Endothelial cell of umbilical vein (primary cell): ENCODE data around the gene LOXL4. TPM values are rescaled to one million over a fixed set of nuclear protein-coding genes. Genes with fewer than 3 reads are reported as not detected.

Source experiments
- BruUV-seq: library from RNA; stranded (reverse); fragments of 400-500 nt; replicated peaks from 2 replicates; lab custom pipeline; 2021; lab: Mats Ljungman, UMichigan
- CTCF ChIA-PET: fragments of 300-600, 350-600 bp; sonication (Branson Sonifier 250); formaldehyde crosslinking; loops from one replicate; lab custom pipeline; 2021; ENCODE audit warnings: antibody characterized with exemption, inconsistent platforms; lab: Charles Lee
- POLR2A ChIA-PET: fragments of 300-600, 350-600 bp; sonication (Branson Sonifier 250); formaldehyde crosslinking; loops from one replicate; lab custom pipeline; 2021; ENCODE audit warnings: antibody characterized with exemption, inconsistent platforms; lab: Charles Lee
- DNase-seq: peaks from one replicate; pipeline ENCODE4 v3.0.0-alpha.2; 2011; ENCODE audit warnings: low read depth, low spot score
- FAIRE-seq: peaks from 2 replicates; lab custom pipeline; 2011; peaks lifted over from hg19 to GRCh38; lab: Jason Lieb, UNC
- H2AFZ ChIP-seq: 2 replicates; pipeline ENCODE4 v1.6.0; 2012; ENCODE audit warnings: low read depth, low read length, control low read depth, inconsistent platforms
- H3K27ac ChIP-seq: 2 replicates; pipeline ENCODE4 v1.5.1; 2011; ENCODE audit warnings: low read depth, mild to moderate bottlenecking, control low read depth, low read length, moderate library complexity; ENCODE audit not compliant: insufficient read depth
- H3K27me3 ChIP-seq, 2 experiments: 2 replicates each; pipeline versions ENCODE4 v1.6.0 to v1.6.1; 2011; ENCODE audit warnings: low read length in 2 of 2, mixed read lengths in 1 of 2; ENCODE audit not compliant: control insufficient read depth in 2 of 2, insufficient read depth in 2 of 2
- H3K36me3 ChIP-seq, 2 experiments: 2 replicates in 1 of 2; 3 replicates in 1 of 2; pipeline ENCODE4 v1.5.1; 2011; ENCODE audit warnings: low read length in 2 of 2, mild to moderate bottlenecking in 1 of 2, moderate library complexity in 1 of 2; ENCODE audit not compliant: control insufficient read depth in 2 of 2, insufficient read depth in 2 of 2; ENCODE audit errors: extremely low read depth in 1 of 2
- H3K4me1 ChIP-seq: 3 replicates; pipeline ENCODE4 v1.5.1; 2011; ENCODE audit warnings: mild to moderate bottlenecking, low read length; ENCODE audit not compliant: control insufficient read depth, insufficient read depth; ENCODE audit errors: extremely low read depth
- H3K4me2 ChIP-seq: 2 replicates; pipeline ENCODE4 v1.6.1; 2011; ENCODE audit warnings: low read length, control low read depth, mixed read lengths; ENCODE audit not compliant: insufficient read depth
- H3K4me3 ChIP-seq, 3 experiments: fragments of 200-600 bp in 1 of 3; sonication (generic), shearing (Covaris generic) in 1 of 3; replicated peaks in 1 of 3; 2 replicates each; pipeline ENCODE4 v1.5.1; 2011 to 2016; ENCODE audit warnings: control low read depth in 3 of 3, low read length in 3 of 3, mild to moderate bottlenecking in 2 of 3, inconsistent platforms in 1 of 3, low read depth in 1 of 3, moderate library complexity in 1 of 3; ENCODE audit not compliant: insufficient read depth in 1 of 3
- H3K79me2 ChIP-seq: 2 replicates; pipeline ENCODE4 v1.6.0; 2012; ENCODE audit warnings: low read length, inconsistent platforms; ENCODE audit not compliant: control insufficient read depth, insufficient read depth
- H3K9ac ChIP-seq: replicated peaks from 2 replicates; pipeline ENCODE3; 2011; ENCODE audit warnings: low read length, control low read depth; ENCODE audit not compliant: insufficient read depth; ENCODE audit errors: extremely low read depth
- H3K9me1 ChIP-seq: replicated peaks from 3 replicates; pipeline ENCODE4 v1.6.0; 2011; ENCODE audit warnings: mild to moderate bottlenecking, low read length; ENCODE audit not compliant: control insufficient read depth, insufficient read depth; ENCODE audit errors: extremely low read depth
- H3K9me3 ChIP-seq: replicated peaks from 2 replicates; pipeline ENCODE4 v1.5.1; 2012; ENCODE audit warnings: low read length, inconsistent platforms; ENCODE audit not compliant: control insufficient read depth, insufficient read depth
- H4K20me1 ChIP-seq: replicated peaks from 2 replicates; pipeline ENCODE3; 2011; ENCODE audit warnings: mild to moderate bottlenecking, low read length; ENCODE audit not compliant: control insufficient read depth, insufficient read depth; ENCODE audit errors: extremely low read depth
- CTCF ChIP-seq, 2 donors: IDR thresholded peaks; 1 replicate in 1 of 2; 2 replicates in 1 of 2; pipeline ENCODE4 v1.5.1; 2011; ENCODE audit warnings: low read length in 2 of 2, mild to moderate bottlenecking in 2 of 2, moderate library complexity in 2 of 2, control low read depth in 1 of 2, inconsistent platforms in 1 of 2, low read depth in 1 of 2; ENCODE audit not compliant: insufficient read depth in 1 of 2; ENCODE audit errors: extremely low read depth in 1 of 2
- EZH2 ChIP-seq: IDR thresholded peaks from 2 replicates; pipeline ENCODE4 v1.6.1; 2012; ENCODE audit warnings: borderline replicate concordance, low read depth, mild to moderate bottlenecking, moderate library complexity, low read length, inconsistent platforms; ENCODE audit not compliant: severe bottlenecking
- FOS ChIP-seq: IDR thresholded peaks from 2 replicates; pipeline ENCODE4 v1.6.1; 2011; ENCODE audit warnings: mild to moderate bottlenecking, low read length, moderate library complexity, borderline replicate concordance; ENCODE audit not compliant: insufficient read depth
- GATA2 ChIP-seq: IDR thresholded peaks from 2 replicates; pipeline ENCODE4 v1.7.0; 2011; ENCODE audit warnings: low read depth, mild to moderate bottlenecking, moderate library complexity, mixed read lengths, low read length; ENCODE audit not compliant: insufficient read length, insufficient read depth
- JUN ChIP-seq: IDR thresholded peaks from 2 replicates; pipeline ENCODE4 v1.6.1; 2011; ENCODE audit warnings: borderline replicate concordance, low read depth; ENCODE audit not compliant: insufficient read length, insufficient read depth
- MAX ChIP-seq: IDR thresholded peaks from 2 replicates; pipeline ENCODE4 v1.6.1; 2011; ENCODE audit not compliant: insufficient read depth, insufficient read length
- MYC ChIP-seq: IDR thresholded peaks from one replicate; pipeline ENCODE4 v1.6.1; 2011; ENCODE audit warnings: mild to moderate bottlenecking, low read depth, low read length
- POLR2A ChIP-seq: IDR thresholded peaks from 2 replicates; pipeline ENCODE4 v1.6.1; 2012; ENCODE audit warnings: low read depth, mild to moderate bottlenecking, control low read depth, low read length
- POLR2AphosphoS5 ChIP-seq: IDR thresholded peaks from 2 replicates; pipeline ENCODE4 v1.6.1; 2012; ENCODE audit warnings: low read depth, mild to moderate bottlenecking, control low read depth, low read length, moderate library complexity; ENCODE audit not compliant: insufficient read depth
- dilution Hi-C: fragments of 300-500 bp; cut with MboI; formaldehyde crosslinking; loops from one replicate; pipeline ENCODE4 v1.15.0; 2019; ENCODE audit warnings: low sequenced_read_pairs; ENCODE audit not compliant: extremely low pct_ligation_motif_present
- intact Hi-C: fragments of 100-400 bp; cut with micrococcal nuclease; formaldehyde crosslinking; loops from one replicate; pipeline ENCODE4 v1.10.0; 2022
- polyA plus RNA-seq, 4 experiments: library from polyadenylated mRNA; depleted of rRNA in 3 of 4; stranded (reverse) in 3 of 4; unstranded in 1 of 4; fragments of >200 nt; gene quantifications; 2 replicates each; pipeline versions ENCODE4 v1.2.1 to v1.2.3, GENCODE V29; 2011 to 2012; ENCODE audit warnings: missing spikeins in 1 of 4
- total RNA-seq: library from RNA; stranded (reverse); gene quantifications from 2 replicates; pipeline ENCODE4 v1.2.3, GENCODE V29; 2021

Gene LOXL4
- total and polyA plus RNA-seq, 2 donors (not counting 3 experiments of a cell fraction or from before 2014, with no cell fraction given), result 1.4 to 1.9 TPM

DNA sequence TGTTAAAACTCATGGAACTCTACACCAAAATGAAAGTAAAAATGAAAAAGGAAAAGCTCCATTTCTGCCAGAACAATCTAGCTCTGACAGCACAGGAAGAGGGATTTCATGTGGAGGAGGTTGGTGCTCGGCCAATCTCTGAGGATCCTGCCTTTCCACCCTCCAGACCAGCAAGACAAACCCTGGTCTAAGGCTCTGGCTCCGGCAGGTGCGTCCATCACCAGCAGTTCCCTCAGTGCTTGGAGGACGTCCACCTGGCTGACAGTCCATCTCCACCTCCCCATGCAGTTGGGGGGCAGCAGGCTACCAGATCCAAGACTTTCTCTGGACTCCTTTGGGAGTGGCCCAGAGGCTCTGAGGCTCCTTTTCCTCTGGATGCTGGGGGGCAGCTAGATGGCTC is 25.0 kb upstream of the LOXL4 start:
- TF ChIP-seq JUN, result no peak
- TF ChIP-seq EZH2, result no peak
- no peak for TF ChIP-seq POLR2A
- TF ChIP-seq POLR2AphosphoS5, result no peak
- no peak for TF ChIP-seq FOS
- no peak for TF ChIP-seq MAX
- TF ChIP-seq CTCF (IDR thresholded peaks at IDR 0.05; ENCODE audit: extremely low read depth in 1 of 2, insufficient read depth in 1 of 2, low read depth in 1 of 2, low read length in 2 of 2), result no peak
- TF ChIP-seq GATA2, result no peak
- no peak for TF ChIP-seq MYC
- BruUV-seq, result no TSS peak
- Histone ChIP-seq H3K9ac (no peak overlapping the region), H3K4me3 (no peak overlapping the region), H4K20me1 (no peaks in the 10 kb centered on the region), H3K9me1 (no peaks in the 10 kb centered on the region), H2AFZ (no peak overlapping the region), H3K4me2 (no peak overlapping the region), H3K36me3 (no peaks in the 10 kb centered on the region), H3K79me2 (no peaks in the 10 kb centered on the region), H3K27ac (no peak overlapping the region), H3K4me1 (no peaks in the 10 kb centered on the region), H3K27me3 (peaks cover 5 to 7% of the 10 kb centered on the region in 2 experiments), H3K9me3 (no peaks in the 10 kb centered on the region)
- intact Hi-C loops (no loop called here), dilution Hi-C loops (no loop called here)
- ChIA-PET CTCF (interaction anchor here (0.9 to 2.9 kb wide), 4 partner anchors 13 to 252 kb away, joined by 3 to 13 read pairs (median 5); no protein-coding TSS in a partner anchor), POLR2A (no interaction called here)
- FAIRE-seq (no peak), DNase-seq (no peak)
